ENCODE results near the gene EXOC3L1. TPM values are rescaled to one million over a fixed set of nuclear protein-coding genes. Genes with fewer than 3 reads are reported as not detected.

The EXOC3L1 gene
- total and polyA plus RNA-seq, 3 experiments from 2014 or later, result not detected

DNA sequence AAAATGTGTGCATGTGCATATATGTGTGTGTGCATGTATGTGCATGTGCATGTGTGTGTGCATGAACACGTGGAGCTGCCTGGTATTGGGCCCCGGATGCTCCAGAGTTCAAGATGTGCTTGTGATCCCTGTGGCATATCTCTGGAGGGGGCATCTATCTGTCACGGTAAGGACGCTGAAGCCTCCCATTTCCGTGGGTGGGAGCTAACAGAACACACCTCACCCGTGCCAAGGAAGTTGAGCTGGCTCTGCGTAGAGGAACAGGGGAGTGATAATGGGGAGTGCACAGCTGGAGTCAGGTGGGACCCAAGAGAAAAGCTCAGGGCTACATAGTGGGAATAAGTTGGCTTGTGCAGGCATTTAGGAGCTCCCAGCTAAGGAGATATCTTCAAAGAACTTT is 21.7 kb upstream of the EXOC3L1 start:
- Mint-ChIP-seq H3K9me3 (no peaks in the 10 kb centered on the region), H3K27ac (peak overlapping the region in 1 of 8 donors; percentile 18), H3K36me3 (peaks cover 0 to 2% (median 0%) of the 10 kb centered on the region in 3 donors), H3K4me1 (no peaks in the 10 kb centered on the region), H3K27me3 (peaks cover 0 to 2% of the 10 kb centered on the region in 2 donors), H3K4me3 (no peak overlapping the region)
- peak in 1 of 5 donors; percentile 33 for DNase-seq
- no peak overlapping the region for H3K27ac ChIP-seq (ENCODE audit: low read depth, low read length)
- H3K27me3 ChIP-seq (ENCODE audit: insufficient read depth, low read length, poor library complexity, severe bottlenecking), result no peaks in the 10 kb centered on the region
- no peaks in the 10 kb centered on the region for H3K36me3 ChIP-seq (ENCODE audit: insufficient read depth, low read length)
- ChIA-PET CTCF (interaction anchor here (0.8 kb wide), 1 partner anchor 14 kb away, joined by 3 read pairs; no protein-coding TSS in a partner anchor), POLR2A (no interaction called here)
- no peak overlapping the region for H3K4me3 ChIP-seq (ENCODE audit: low read length)
- H3K9me3 ChIP-seq (ENCODE audit: low read length), result no peaks in the 10 kb centered on the region
- no peaks in the 10 kb centered on the region for H3K4me1 ChIP-seq (ENCODE audit: insufficient read depth, low read length)

GRCh38 chr16:67210069-67210937 is 20.4 kb upstream of the EXOC3L1 start:
- Histone ChIP-seq H3K36me3 (ENCODE audit: insufficient read depth, low read length) (no peaks in the 10 kb centered on the region), H3K27me3 (ENCODE audit: insufficient read depth, low read length, poor library complexity, severe bottlenecking) (no peaks in the 10 kb centered on the region), H3K4me3 (ENCODE audit: low read length) (no peak overlapping the region), H3K9me3 (ENCODE audit: low read length) (no peaks in the 10 kb centered on the region), H3K27ac (ENCODE audit: low read depth, low read length) (no peak overlapping the region), H3K4me1 (ENCODE audit: insufficient read depth, low read length) (no peaks in the 10 kb centered on the region)
- DNase-seq, result peak in 1 of 5 donors; percentile 42
- ChIA-PET CTCF (no interaction called here), POLR2A (interaction anchor here (0.6 kb wide), 1 partner anchor 613 kb away, joined by 13 read pairs; no protein-coding TSS in a partner anchor)
- Mint-ChIP-seq H3K36me3 (no peaks in the 10 kb centered on the region), H3K9me3 (no peaks in the 10 kb centered on the region), H3K27ac (no peak overlapping the region), H3K4me1 (no peaks in the 10 kb centered on the region), H3K4me3 (no peak overlapping the region), H3K27me3 (peaks cover 0 to 2% of the 10 kb centered on the region in 2 donors)

GRCh38 chr16:67209565-67209964 is 19.6 kb upstream of the EXOC3L1 start:
- no peaks in the 10 kb centered on the region for H3K9me3 Mint-ChIP-seq
- no peak overlapping the region for H3K27ac ChIP-seq (ENCODE audit: low read depth, low read length)
- no peak overlapping the region for H3K4me3 Mint-ChIP-seq
- H3K27me3 ChIP-seq (ENCODE audit: insufficient read depth, low read length, poor library complexity, severe bottlenecking), result no peaks in the 10 kb centered on the region
- H3K4me3 ChIP-seq (ENCODE audit: low read length), result no peak overlapping the region
- DNase-seq, result peak in 1 of 5 donors; percentile 30
- H3K27me3 Mint-ChIP-seq, result peaks cover 0 to 2% of the 10 kb centered on the region in 2 donors
- no peaks in the 10 kb centered on the region for H3K36me3 Mint-ChIP-seq
- H3K36me3 ChIP-seq (ENCODE audit: insufficient read depth, low read length), result no peaks in the 10 kb centered on the region
- POLR2A ChIA-PET, result no interaction called here
- CTCF ChIA-PET, result interaction anchor here (1.1 kb wide), 1 partner anchor 8 kb away, joined by 3 read pairs; no protein-coding TSS in a partner anchor
- no peaks in the 10 kb centered on the region for H3K9me3 ChIP-seq (ENCODE audit: low read length)
- H3K4me1 Mint-ChIP-seq, result no peaks in the 10 kb centered on the region
- H3K27ac Mint-ChIP-seq, result peak overlapping the region in 1 of 8 donors; percentile 75
- no peaks in the 10 kb centered on the region for H3K4me1 ChIP-seq (ENCODE audit: insufficient read depth, low read length)

DNA sequence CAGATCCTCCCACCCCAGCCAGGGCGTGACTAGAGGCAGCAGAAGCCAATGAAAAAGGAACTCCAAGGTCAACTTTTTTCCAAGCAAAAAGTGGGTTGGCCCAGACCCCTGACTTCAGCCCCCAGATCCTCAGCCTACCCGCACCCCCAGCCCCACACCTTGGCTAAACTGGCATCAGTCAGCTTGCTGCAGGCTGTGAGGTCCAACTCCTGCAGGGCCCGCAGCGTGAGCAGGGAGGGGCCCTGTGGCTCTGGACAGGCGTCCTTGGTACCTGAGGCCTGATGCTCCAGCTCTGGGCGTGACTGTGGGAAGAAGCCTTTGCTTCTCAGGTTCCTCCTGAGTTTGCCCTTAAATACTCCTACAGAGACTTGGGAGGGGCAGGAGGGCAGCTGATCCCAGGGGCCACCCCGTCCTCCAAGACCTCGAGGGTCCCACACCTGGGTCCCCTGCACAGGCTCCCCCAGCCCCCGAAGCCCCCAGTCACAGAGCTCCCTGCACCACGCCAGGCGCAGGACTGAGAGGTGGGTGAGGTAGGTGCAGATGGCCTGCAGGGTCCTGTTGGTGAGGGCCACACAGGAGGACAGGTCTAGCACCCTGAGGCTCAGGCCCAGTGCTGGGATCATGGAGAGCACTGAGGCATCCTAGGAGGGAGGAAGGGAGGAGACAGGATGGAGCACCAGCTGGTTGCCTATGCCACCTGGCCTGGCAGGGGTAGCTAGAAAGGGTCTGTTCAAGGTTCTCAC is 18.4 kb upstream of the EXOC3L1 start:
- POLR2A ChIA-PET, result no interaction called here
- Mint-ChIP-seq H3K27ac (no peak overlapping the region), H3K27me3 (peaks cover 0 to 2% of the 10 kb centered on the region in 2 donors)

GRCh38 chr16:67207249-67208091 is 17.5 kb upstream of the EXOC3L1 start:
- Histone ChIP-seq H3K27me3 (ENCODE audit: insufficient read depth, low read length, poor library complexity, severe bottlenecking) (no peaks in the 10 kb centered on the region), H3K27ac (ENCODE audit: low read depth, low read length) (no peak overlapping the region), H3K4me1 (ENCODE audit: insufficient read depth, low read length) (no peaks in the 10 kb centered on the region), H3K36me3 (ENCODE audit: insufficient read depth, low read length) (no peaks in the 10 kb centered on the region), H3K4me3 (ENCODE audit: low read length) (no peak overlapping the region), H3K9me3 (ENCODE audit: low read length) (no peaks in the 10 kb centered on the region)
- Mint-ChIP-seq H3K27me3 (peaks cover 0 to 2% of the 10 kb centered on the region in 2 donors), H3K9me3 (no peaks in the 10 kb centered on the region), H3K36me3 (peaks cover 0 to 15% (median 0%) of the 10 kb centered on the region in 3 donors), H3K4me1 (no peaks in the 10 kb centered on the region), H3K4me3 (no peak overlapping the region), H3K27ac (peak overlapping the region in 1 of 8 donors; percentile 26)
- CTCF ChIA-PET, result no interaction called here
- DNase-seq, result peak in 1 of 5 donors; percentile 42
- POLR2A ChIA-PET, result no interaction called here

More for the DNA sequence above, 18.4 kb upstream of the EXOC3L1 start:
- CTCF ChIA-PET, result interaction anchor here (1.1 kb wide), 1 partner anchor 9 kb away, joined by 3 read pairs; no protein-coding TSS in a partner anchor
- Histone ChIP-seq H3K9me3 (ENCODE audit: low read length) (no peaks in the 10 kb centered on the region), H3K27me3 (ENCODE audit: insufficient read depth, low read length, poor library complexity, severe bottlenecking) (no peaks in the 10 kb centered on the region), H3K36me3 (ENCODE audit: insufficient read depth, low read length) (no peaks in the 10 kb centered on the region), H3K27ac (ENCODE audit: low read depth, low read length) (no peak overlapping the region), H3K4me3 (ENCODE audit: low read length) (no peak overlapping the region), H3K4me1 (ENCODE audit: insufficient read depth, low read length) (no peaks in the 10 kb centered on the region)
- Mint-ChIP-seq H3K4me1 (no peaks in the 10 kb centered on the region), H3K36me3 (peaks cover 0 to 8% (median 0%) of the 10 kb centered on the region in 3 donors), H3K9me3 (no peaks in the 10 kb centered on the region), H3K4me3 (no peak overlapping the region)
- DNase-seq, result peak in 1 of 5 donors; percentile 39

DNA sequence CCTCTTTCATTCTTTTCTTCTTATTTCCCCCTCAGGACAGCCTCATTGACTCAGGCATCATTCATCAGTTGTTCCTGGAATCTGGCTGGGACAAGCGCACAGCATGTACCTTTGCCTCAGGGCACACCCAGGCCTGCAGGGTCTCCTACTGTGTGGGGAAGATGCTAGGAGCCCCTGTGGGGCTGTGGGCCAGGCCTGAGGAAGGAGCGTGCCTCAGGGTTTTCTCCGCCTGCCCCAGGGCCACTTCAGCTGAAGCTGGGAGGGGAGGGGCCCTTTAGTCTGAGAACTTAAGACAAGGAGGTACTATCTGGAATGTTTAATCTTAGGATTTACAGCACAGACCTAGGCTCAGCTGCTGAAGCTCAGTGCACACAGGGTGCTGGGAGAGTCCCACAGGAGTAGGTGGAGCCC is 16.9 kb upstream of the EXOC3L1 start:
- Mint-ChIP-seq H3K9me3 (no peaks in the 10 kb centered on the region), H3K4me1 (no peaks in the 10 kb centered on the region), H3K36me3 (peaks cover 0 to 20% (median 0%) of the 10 kb centered on the region in 3 donors), H3K4me3 (peak overlapping the region in 1 of 7 donors; percentile 15), H3K27ac (peak overlapping the region in 2 of 8 donors; percentile 26 to 32), H3K27me3 (peaks cover 0 to 2% of the 10 kb centered on the region in 2 donors)
- Histone ChIP-seq H3K9me3 (ENCODE audit: low read length) (no peaks in the 10 kb centered on the region), H3K4me1 (ENCODE audit: insufficient read depth, low read length) (no peaks in the 10 kb centered on the region), H3K4me3 (ENCODE audit: low read length) (no peak overlapping the region), H3K27ac (ENCODE audit: low read depth, low read length) (no peak overlapping the region), H3K27me3 (ENCODE audit: insufficient read depth, low read length, poor library complexity, severe bottlenecking) (no peaks in the 10 kb centered on the region), H3K36me3 (ENCODE audit: insufficient read depth, low read length) (no peaks in the 10 kb centered on the region)
- ChIA-PET CTCF (no interaction called here), POLR2A (no interaction called here)
- no peak for DNase-seq

GRCh38 chr16:67206129-67206837 is 16.3 kb upstream of the EXOC3L1 start:
- CTCF ChIA-PET, result no interaction called here
- no peaks in the 10 kb centered on the region for H3K27me3 Mint-ChIP-seq
- H3K4me1 Mint-ChIP-seq, result no peaks in the 10 kb centered on the region
- H3K4me1 ChIP-seq (ENCODE audit: insufficient read depth, low read length), result no peaks in the 10 kb centered on the region
- H3K27ac ChIP-seq (ENCODE audit: low read depth, low read length), result no peak overlapping the region
- no peaks in the 10 kb centered on the region for H3K9me3 ChIP-seq (ENCODE audit: low read length)
- peak overlapping the region in 1 of 7 donors; percentile 15 for H3K4me3 Mint-ChIP-seq
- POLR2A ChIA-PET, result no interaction called here
- H3K4me3 ChIP-seq (ENCODE audit: low read length), result no peak overlapping the region
- peaks cover 0 to 25% (median 0%) of the 10 kb centered on the region in 3 donors for H3K36me3 Mint-ChIP-seq
- H3K9me3 Mint-ChIP-seq, result no peaks in the 10 kb centered on the region
- DNase-seq, result no peak
- H3K27me3 ChIP-seq (ENCODE audit: insufficient read depth, low read length, poor library complexity, severe bottlenecking), result no peaks in the 10 kb centered on the region
- H3K36me3 ChIP-seq (ENCODE audit: insufficient read depth, low read length), result no peaks in the 10 kb centered on the region
- peak overlapping the region in 5 of 8 donors; percentile 5 to 88 (median 48) for H3K27ac Mint-ChIP-seq

Measured in CD8-positive, alpha-beta memory T cell (primary cell).